ENCODE data around the gene PCDHGB4.

DNA sequence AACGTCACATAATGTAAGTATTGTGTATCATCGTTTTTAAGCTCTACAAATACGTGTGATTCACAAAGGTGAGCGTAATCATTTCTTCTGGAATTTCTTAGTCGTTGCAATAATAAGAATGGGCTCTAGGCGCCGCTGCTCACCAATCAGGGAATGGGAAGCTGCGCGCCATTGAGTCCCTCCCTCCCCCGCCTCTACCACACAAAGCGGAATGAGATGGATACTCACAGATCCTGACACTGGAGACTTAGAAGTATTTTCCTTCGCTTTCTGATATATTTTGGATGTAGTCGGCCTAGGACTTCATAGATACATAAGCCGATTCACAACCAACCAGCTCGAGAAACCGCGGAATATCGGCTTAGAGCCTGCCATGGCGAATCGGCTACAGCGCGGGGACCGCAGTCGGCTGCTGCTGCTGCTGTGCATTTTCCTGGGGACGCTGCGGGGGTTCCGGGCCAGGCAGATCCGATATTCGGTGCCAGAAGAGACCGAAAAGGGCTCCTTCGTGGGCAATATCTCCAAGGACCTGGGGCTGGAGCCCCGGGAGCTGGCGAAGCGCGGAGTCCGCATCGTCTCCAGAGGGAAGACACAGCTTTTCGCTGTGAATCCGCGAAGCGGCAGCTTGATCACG, 33.5 kb downstream of the PCDHGB4 start, which contains the start of gene PCDHGA11:
- TF ChIP-seq EZH2 (IDR thresholded peaks at IDR 0.05; ENCODE audit: insufficient read depth, poor library complexity, severe bottlenecking) (no peak), EZH2phosphoT487 (IDR thresholded peaks at IDR 0.05; ENCODE audit: insufficient read depth, low read depth) (no peak)

Data from GM23248 (cell line).